T-helper 17 cell (primary cell): ENCODE data around the gene SPTLC2. TPM values are rescaled to one million over a fixed set of nuclear protein-coding genes. Genes with fewer than 3 reads are reported as not detected.
"Not testable (repeated sequence)": the region's sequence is repeated elsewhere in the genome, so short reads cannot be mapped to it uniquely, and the experiment has no call there.

Experiments used
- ATAC-seq: fragments of 150-1000 bp; cut with Tn5 transposase; 2 replicates; pipeline ENCODE4 v1.10.0; 2021; ENCODE audit warnings: mild to moderate bottlenecking, moderate library complexity
- DNase-seq, 3 donors: peaks; one replicate each; pipeline versions ENCODE4 v3.0.0 to v3.0.0-alpha.2; 2020 to 2021
- H3K9me3 ChIP-seq: one replicate; pipeline ENCODE4 v1.7.0; 2013; ENCODE audit warnings: low read length, mild to moderate bottlenecking; ENCODE audit not compliant: control insufficient read depth, poor library complexity, severe bottlenecking
- H3K27ac Mint-ChIP-seq: one replicate; pipeline ENCODE4 v1.8.0; 2022; ENCODE audit warnings: mild to moderate bottlenecking, moderate library complexity, mixed read lengths
- H3K27me3 Mint-ChIP-seq: one replicate; pipeline ENCODE4 v1.8.0; 2022; ENCODE audit warnings: mixed read lengths
- H3K36me3 Mint-ChIP-seq: one replicate; pipeline ENCODE4 v1.8.0; 2022; ENCODE audit warnings: low read depth, mixed read lengths
- H3K4me1 Mint-ChIP-seq: one replicate; pipeline ENCODE4 v1.8.0; 2022; ENCODE audit warnings: mild to moderate bottlenecking, mixed read lengths
- H3K4me3 Mint-ChIP-seq: one replicate; pipeline ENCODE4 v1.8.0; 2022; ENCODE audit warnings: mild to moderate bottlenecking, moderate library complexity, mixed read lengths
- total RNA-seq, 4 donors: library from RNA in 2 of 4; stranded (reverse) in 2 of 4; gene quantifications; one replicate each; pipeline ENCODE4 v1.2.3 and lab custom pipeline; 2022 to 2026

SPTLC2 gene
- total RNA-seq, 2 donors from 2014 or later = 22.0 to 22.3 TPM

GRCh38 chr14:77593501-77593961 lies 22.9 kb downstream of the SPTLC2 start:
- DNase-seq (no peak), ATAC-seq (peak; percentile 88)
- Mint-ChIP-seq H3K4me1 (peaks cover 33% of the 10 kb centered on the region), H3K27ac (peak overlapping the region; percentile 91), H3K36me3 (peaks cover 5% of the 10 kb centered on the region), H3K27me3 (no peaks in the 10 kb centered on the region), H3K4me3 (peak overlapping the region; percentile 77)
- H3K9me3 ChIP-seq = no peaks in the 10 kb centered on the region

DNA sequence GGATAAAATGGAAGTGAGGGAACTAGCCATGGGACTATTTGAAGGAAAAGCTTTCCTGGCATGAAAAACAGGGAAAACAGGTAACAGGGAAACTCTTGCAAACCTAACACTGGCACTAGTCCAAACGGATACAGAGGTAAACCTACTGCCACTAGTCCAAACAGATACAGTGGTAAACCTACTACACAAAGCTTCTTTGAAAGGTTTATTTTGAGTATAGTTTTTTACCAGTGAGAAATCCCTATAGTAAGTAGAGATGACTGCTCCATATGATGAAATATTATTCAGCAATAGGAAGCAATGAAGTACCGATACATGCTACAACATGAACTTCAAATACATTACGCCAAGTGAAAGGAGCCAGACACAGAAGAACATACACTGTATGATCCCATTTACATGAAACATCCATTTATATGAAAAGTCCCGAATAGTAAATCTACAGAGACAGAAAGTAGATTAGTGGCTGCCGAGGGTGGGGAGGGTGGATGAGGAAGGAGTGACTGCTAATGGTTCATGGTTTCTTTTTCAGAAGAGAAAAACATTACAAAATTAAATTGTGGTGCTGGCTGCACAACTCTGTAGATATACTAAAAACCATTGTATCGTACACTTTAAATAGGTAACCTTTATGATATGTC lies 25.5 kb downstream of the SPTLC2 start:
- peaks cover 5% of the 10 kb centered on the region for H3K36me3 Mint-ChIP-seq

GRCh38 chr14:77589099-77589498 lies 27.3 kb downstream of the SPTLC2 start:
- no peak overlapping the region for H3K4me3 Mint-ChIP-seq
- peaks cover 3% of the 10 kb centered on the region for H3K36me3 Mint-ChIP-seq
- ATAC-seq (no peak), DNase-seq (no peak)
- H3K27me3 Mint-ChIP-seq = no peaks in the 10 kb centered on the region
- peaks cover 35% of the 10 kb centered on the region for H3K4me1 Mint-ChIP-seq
- H3K27ac Mint-ChIP-seq = peak overlapping the region; percentile 27
- H3K9me3 ChIP-seq = no peaks in the 10 kb centered on the region

More for the DNA sequence above, 25.5 kb downstream of the SPTLC2 start:
- Mint-ChIP-seq H3K27me3 (no peaks in the 10 kb centered on the region), H3K4me3 (no peak overlapping the region), H3K27ac (no peak overlapping the region), H3K4me1 (peaks cover 36% of the 10 kb centered on the region)
- H3K9me3 ChIP-seq = no peaks in the 10 kb centered on the region
- no peak for ATAC-seq
- DNase-seq = no peak

DNA sequence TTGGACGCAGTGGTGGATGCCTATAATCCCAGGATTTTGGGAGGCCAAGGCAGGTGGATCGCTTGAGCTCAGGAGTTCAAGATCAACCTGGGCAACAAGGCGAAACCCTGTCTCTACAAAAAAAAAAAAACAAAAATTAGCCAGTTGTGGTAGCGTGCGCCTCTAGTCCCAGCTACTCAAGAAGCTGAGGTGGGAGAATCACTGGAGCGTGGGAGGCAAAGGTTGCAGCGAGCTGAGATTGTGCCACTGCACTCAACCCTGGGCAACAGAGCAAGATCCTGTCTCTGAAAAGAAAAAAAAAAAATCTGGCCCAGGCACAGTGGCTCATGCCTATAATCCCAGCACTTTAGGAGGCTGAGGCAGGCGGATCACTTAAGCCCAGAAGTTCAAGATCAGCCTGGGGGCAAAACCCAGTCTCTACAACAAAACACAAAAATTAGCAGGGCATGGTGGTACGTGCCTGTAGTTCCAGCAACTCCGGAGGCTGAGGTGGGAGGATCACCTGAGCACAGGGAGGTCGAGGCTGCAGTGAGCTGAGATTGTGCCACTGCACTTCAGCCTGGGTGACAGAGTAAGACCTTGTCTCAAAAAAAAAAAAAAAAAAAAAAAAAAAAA lies 27.9 kb downstream of the SPTLC2 start:
- ATAC-seq, H3K27me3 Mint-ChIP-seq, H3K36me3 Mint-ChIP-seq, H3K9me3 ChIP-seq, DNase-seq, H3K4me3 Mint-ChIP-seq: not testable (repeated sequence)
- peaks cover 30% of the 10 kb centered on the region for H3K4me1 Mint-ChIP-seq
- H3K27ac Mint-ChIP-seq = peak overlapping the region; percentile 27

- Mint-ChIP-seq H3K36me3 (peaks cover 3% of the 10 kb centered on the region), H3K27ac (no peak overlapping the region), H3K4me3 (no peak overlapping the region), H3K27me3 (no peaks in the 10 kb centered on the region), H3K4me1 (peaks cover 25% of the 10 kb centered on the region)
- DNase-seq (no peak), ATAC-seq (no peak)
- no peaks in the 10 kb centered on the region for H3K9me3 ChIP-seq
Observed at GRCh38 chr14:77585385-77585784, 31.1 kb downstream of the SPTLC2 start.

DNA sequence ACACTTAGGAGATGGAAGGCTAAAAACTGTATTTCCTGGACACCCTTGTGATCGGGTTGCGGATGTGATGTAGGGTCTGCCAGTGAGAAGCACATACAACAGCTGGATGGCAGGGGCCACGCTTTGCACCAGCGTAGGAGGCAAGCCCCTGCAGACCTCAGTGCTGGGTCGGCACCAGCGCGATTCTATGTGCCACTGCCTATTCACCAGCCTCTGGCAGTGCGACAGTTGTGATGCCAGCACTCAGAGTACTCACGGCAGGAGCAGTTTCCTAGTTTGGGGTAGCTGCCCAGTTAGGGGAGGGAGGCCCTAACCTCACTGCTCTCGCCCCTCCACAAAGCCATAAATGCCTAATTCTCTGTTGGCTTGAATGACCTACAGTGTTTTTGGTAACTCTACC lies 31.6 kb downstream of the SPTLC2 start:
- H3K27me3 Mint-ChIP-seq = no peaks in the 10 kb centered on the region
- no peak for DNase-seq
- peaks cover 23% of the 10 kb centered on the region for H3K4me1 Mint-ChIP-seq
- H3K36me3 Mint-ChIP-seq = peaks cover 3% of the 10 kb centered on the region
- no peak overlapping the region for H3K27ac Mint-ChIP-seq
- no peaks in the 10 kb centered on the region for H3K9me3 ChIP-seq
- no peak for ATAC-seq
- no peak overlapping the region for H3K4me3 Mint-ChIP-seq

GRCh38 chr14:77583657-77584056 lies 32.8 kb downstream of the SPTLC2 start:
- Mint-ChIP-seq H3K4me1 (peaks cover 21% of the 10 kb centered on the region), H3K36me3 (peaks cover 3% of the 10 kb centered on the region), H3K4me3 (no peak overlapping the region), H3K27ac (no peak overlapping the region), H3K27me3 (no peaks in the 10 kb centered on the region)
- no peak for DNase-seq
- no peaks in the 10 kb centered on the region for H3K9me3 ChIP-seq
- ATAC-seq = no peak

DNA sequence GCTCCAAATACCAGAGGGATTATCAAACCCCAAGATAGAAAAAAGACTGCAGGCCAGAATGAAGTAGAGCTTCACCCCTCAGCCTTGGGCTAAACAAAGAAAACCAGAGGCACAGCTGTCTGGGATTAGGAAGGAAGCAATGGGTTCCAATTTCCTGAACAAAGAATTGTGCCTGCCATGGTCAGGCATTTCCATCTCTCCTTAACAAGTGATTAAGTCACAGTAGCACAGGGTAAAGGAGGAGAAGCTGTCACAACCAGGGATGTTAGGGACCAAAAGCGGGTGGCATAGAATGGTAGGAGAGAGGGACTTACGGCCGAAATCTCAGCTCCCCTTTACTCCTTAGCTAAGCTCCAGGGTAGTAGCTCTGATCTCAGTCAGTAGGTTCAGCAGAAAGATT lies 33.9 kb downstream of the SPTLC2 start:
- peaks cover 20% of the 10 kb centered on the region for H3K4me1 Mint-ChIP-seq
- no peaks in the 10 kb centered on the region for H3K27me3 Mint-ChIP-seq
- no peak for ATAC-seq
- H3K9me3 ChIP-seq = no peaks in the 10 kb centered on the region
- DNase-seq = no peak
- H3K27ac Mint-ChIP-seq = peak overlapping the region; percentile 32
- H3K4me3 Mint-ChIP-seq = no peak overlapping the region
- H3K36me3 Mint-ChIP-seq = peaks cover 3% of the 10 kb centered on the region

GRCh38 chr14:77580964-77581505 lies 35.4 kb downstream of the SPTLC2 start:
- H3K4me1 Mint-ChIP-seq = peaks cover 15% of the 10 kb centered on the region
- H3K36me3 Mint-ChIP-seq = peaks cover 3% of the 10 kb centered on the region
- H3K27ac Mint-ChIP-seq = peak overlapping the region; percentile 92
- DNase-seq (no peak), ATAC-seq (peak; percentile 87)
- H3K4me3 Mint-ChIP-seq = peak overlapping the region; percentile 75
- H3K27me3 Mint-ChIP-seq = no peaks in the 10 kb centered on the region
- H3K9me3 ChIP-seq = no peaks in the 10 kb centered on the region

DNA sequence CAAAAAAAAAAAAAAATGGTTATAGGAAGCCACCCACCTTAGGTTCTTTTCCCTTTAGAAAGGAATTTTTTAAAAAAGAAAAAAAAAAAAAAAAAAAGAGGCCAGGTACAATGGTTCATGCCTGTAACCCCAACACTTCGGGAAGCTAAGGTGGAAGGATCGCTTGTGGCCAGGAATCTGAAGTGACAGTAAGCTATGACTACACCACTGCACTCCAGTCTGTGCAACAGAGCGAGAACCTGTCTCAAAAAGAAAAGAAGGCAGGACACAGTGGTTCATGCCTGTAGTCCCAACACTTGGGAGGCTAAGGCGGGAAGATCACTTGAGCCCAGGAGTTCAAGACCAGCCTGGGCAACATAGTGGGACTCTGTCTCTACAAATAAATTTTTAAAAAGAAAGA lies 36.0 kb downstream of the SPTLC2 start:
- H3K36me3 Mint-ChIP-seq = peaks cover 3% of the 10 kb centered on the region
- ATAC-seq = no peak
- no peak for DNase-seq
- H3K4me3 Mint-ChIP-seq = peak overlapping the region; percentile 75
- H3K27me3 Mint-ChIP-seq = no peaks in the 10 kb centered on the region
- no peaks in the 10 kb centered on the region for H3K9me3 ChIP-seq
- H3K4me1 Mint-ChIP-seq = peaks cover 15% of the 10 kb centered on the region
- peak overlapping the region; percentile 92 for H3K27ac Mint-ChIP-seq

GRCh38 chr14:77579780-77580179 lies 36.7 kb downstream of the SPTLC2 start:
- DNase-seq (no peak), ATAC-seq (no peak)
- H3K36me3 Mint-ChIP-seq = peaks cover 3% of the 10 kb centered on the region
- no peak overlapping the region for H3K4me3 Mint-ChIP-seq
- peak overlapping the region; percentile 11 for H3K27ac Mint-ChIP-seq
- H3K4me1 Mint-ChIP-seq = peaks cover 15% of the 10 kb centered on the region
- H3K27me3 Mint-ChIP-seq = no peaks in the 10 kb centered on the region
- no peaks in the 10 kb centered on the region for H3K9me3 ChIP-seq

- DNase-seq (no peak), ATAC-seq (no peak)
- H3K9me3 ChIP-seq = no peaks in the 10 kb centered on the region
- Mint-ChIP-seq H3K36me3 (no peaks in the 10 kb centered on the region), H3K27ac (no peak overlapping the region), H3K27me3 (no peaks in the 10 kb centered on the region), H3K4me3 (no peak overlapping the region), H3K4me1 (peaks cover 11% of the 10 kb centered on the region)
Observed at GRCh38 chr14:77579065-77579464, 37.4 kb downstream of the SPTLC2 start.

DNA sequence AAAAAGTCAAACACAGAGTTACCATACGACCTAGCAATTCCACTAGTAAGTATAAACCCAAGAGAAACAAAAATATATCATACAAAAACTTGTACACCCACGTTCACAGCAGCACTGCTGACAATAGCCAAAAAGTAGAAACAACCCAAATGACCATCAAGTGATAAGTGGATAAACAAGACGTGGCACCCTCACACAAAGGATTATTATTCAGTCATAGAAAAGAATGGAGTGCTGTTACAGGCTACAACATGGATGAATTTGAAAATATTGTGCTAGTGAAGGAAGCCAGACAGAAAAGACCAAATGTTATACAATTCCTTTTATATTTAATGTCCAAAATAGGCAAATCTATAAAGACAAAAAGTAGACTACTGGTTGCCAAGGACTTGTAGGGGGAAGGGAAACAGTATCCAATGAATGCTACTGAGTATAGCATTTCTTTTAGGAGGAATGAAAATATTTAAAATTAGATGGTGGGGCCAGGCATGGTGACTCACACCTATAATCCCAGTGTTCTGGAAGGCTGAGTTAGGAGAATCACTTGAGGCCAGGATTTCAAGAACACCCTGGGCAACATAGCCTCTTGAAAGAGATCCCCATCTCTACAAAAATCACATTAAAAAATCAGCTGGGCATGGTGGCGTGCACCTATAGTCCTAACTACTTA lies 41.9 kb downstream of the SPTLC2 start:
- Mint-ChIP-seq H3K4me1 (peaks cover 7% of the 10 kb centered on the region), H3K27me3 (no peaks in the 10 kb centered on the region), H3K27ac (no peak overlapping the region), H3K4me3 (no peak overlapping the region), H3K36me3 (no peaks in the 10 kb centered on the region)
- no peak for DNase-seq
- no peaks in the 10 kb centered on the region for H3K9me3 ChIP-seq
- no peak for ATAC-seq
